NT2/D1 (cell line): ENCODE data around the gene TMEM198.

ENCODE experiments used
- SUZ12 ChIP-seq: IDR thresholded peaks from 2 replicates; pipeline ENCODE4 v1.6.1; 2011; ENCODE audit not compliant: insufficient read length, insufficient read depth; ENCODE audit errors: extremely low read depth
- YY1 ChIP-seq: IDR thresholded peaks from 2 replicates; pipeline ENCODE4 v1.6.1; 2011; ENCODE audit not compliant: insufficient read length, insufficient read depth
- ZNF274 ChIP-seq: IDR thresholded peaks from 2 replicates; pipeline ENCODE4 v1.6.1; 2011; ENCODE audit warnings: mild to moderate bottlenecking, low read depth, low read length

DNA sequence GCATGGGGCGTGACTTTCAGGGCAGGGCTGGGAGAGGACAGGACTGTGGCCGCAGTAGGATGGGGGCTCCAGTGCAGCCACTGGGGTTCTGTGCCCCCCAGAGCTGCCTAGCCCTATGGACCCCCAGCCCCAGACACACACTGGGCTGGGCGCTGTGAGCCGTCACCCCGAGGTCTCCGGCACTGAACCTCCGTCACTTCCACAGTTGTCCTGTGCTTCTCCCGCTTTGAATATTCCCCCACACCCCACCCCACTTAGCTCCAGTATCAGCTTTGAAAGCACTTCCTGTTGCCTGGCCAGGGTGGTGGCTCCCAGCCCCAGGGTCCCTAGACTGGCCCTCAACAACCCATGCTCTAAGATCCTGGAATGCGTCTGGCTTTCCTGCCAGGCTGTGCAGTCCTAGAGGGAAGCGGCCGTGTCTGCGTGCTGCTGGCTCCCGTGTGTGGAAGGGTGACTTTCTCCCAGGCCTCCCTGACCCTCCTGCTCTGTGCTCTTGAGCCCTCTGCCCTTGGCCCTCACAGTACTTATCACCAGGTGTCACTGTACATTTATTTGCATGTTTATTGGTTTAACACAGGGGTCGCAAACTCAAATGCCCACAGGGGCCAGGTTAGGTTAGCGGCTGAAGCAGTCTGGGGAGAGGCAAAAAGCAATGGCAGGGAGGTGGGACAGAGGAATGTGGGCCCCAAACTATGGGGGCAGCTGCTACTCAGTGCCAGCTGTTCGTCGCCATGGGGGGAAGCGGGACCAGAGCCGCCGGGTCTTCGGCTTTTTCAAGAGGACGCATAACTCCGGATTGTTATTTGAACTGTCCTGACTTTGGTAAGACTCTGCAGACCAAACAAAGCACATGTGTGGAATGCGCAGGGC is 17.6 kb downstream of the TMEM198 start:
- TF ChIP-seq SUZ12 (no peak), ZNF274 (no peak), YY1 (no peak)
